ENCODE results near the gene TMEM132C. TPM values are rescaled to one million over a fixed set of nuclear protein-coding genes. Genes with fewer than 3 reads are reported as not detected.

Gene TMEM132C
- total and polyA plus RNA-seq, 2 donors (not counting 1 experiment from before 2014, with no cell fraction given), result not detected

DNA sequence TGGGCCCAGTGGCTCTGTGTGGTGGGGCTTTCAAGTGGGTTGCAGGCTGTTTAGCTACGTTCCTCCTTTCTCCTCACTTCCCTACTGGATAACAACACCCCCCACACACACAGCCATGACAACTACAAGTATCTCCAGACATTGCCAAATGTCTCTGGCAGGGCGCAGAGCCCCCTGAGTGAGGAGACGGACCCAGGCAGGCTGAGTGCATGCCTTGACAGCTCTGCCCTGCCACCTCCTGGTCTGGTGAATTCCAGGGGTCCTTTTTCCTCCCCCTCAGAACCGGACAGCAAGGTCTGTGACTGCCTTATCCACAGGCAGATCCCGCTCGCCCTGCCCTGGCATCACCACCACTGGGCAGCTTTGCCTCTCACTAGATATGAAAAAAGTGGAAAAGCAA lies 276.5 kb downstream of the TMEM132C start:
- no peaks in the 10 kb centered on the region for H3K4me1 ChIP-seq (ENCODE audit: control insufficient read depth in 2 of 2, insufficient read depth in 2 of 2, low read length in 2 of 2)
- H2AFZ ChIP-seq (ENCODE audit: insufficient read depth, low read depth, low read length, poor library complexity, severe bottlenecking), result no peak overlapping the region
- no peak overlapping the region for H3K27ac ChIP-seq (ENCODE audit: low read length in 2 of 2)
- H3K4me1 Mint-ChIP-seq, result no peaks in the 10 kb centered on the region
- H3K36me3 ChIP-seq (replicated peaks in 1 of 2; ENCODE audit: control extremely low read depth in 1 of 2, control insufficient read depth in 1 of 2, extremely low read depth in 1 of 2, insufficient read depth in 2 of 2, low read length in 1 of 2), result no peaks in the 10 kb centered on the region
- no peak overlapping the region for H3K9ac ChIP-seq (ENCODE audit: low read length)
- H3K4me3 Mint-ChIP-seq, result no peak overlapping the region
- intact Hi-C loops (cut with micrococcal nuclease), result no loop called here
- H3K4me3 ChIP-seq (ENCODE audit: control extremely low read depth in 1 of 5, extremely low read depth in 1 of 5, insufficient read depth in 1 of 5, low read depth in 2 of 5, low read length in 4 of 5), result no peak overlapping the region
- H3K27me3 Mint-ChIP-seq, result no peaks in the 10 kb centered on the region
- H4K20me1 ChIP-seq (ENCODE audit: control insufficient read depth, insufficient read depth, low read length, poor library complexity, severe bottlenecking), result no peaks in the 10 kb centered on the region
- no peak overlapping the region for H3K4me2 ChIP-seq (replicated peaks; ENCODE audit: low read depth, low read length, poor library complexity, severe bottlenecking)
- no peak for DNase-seq
- POLR2A ChIA-PET, result no interaction called here
- CTCF ChIA-PET, result no interaction called here
- H3K9me3 Mint-ChIP-seq (ENCODE audit: insufficient read depth), result no peaks in the 10 kb centered on the region
- TF ChIP-seq, protein P1, sequence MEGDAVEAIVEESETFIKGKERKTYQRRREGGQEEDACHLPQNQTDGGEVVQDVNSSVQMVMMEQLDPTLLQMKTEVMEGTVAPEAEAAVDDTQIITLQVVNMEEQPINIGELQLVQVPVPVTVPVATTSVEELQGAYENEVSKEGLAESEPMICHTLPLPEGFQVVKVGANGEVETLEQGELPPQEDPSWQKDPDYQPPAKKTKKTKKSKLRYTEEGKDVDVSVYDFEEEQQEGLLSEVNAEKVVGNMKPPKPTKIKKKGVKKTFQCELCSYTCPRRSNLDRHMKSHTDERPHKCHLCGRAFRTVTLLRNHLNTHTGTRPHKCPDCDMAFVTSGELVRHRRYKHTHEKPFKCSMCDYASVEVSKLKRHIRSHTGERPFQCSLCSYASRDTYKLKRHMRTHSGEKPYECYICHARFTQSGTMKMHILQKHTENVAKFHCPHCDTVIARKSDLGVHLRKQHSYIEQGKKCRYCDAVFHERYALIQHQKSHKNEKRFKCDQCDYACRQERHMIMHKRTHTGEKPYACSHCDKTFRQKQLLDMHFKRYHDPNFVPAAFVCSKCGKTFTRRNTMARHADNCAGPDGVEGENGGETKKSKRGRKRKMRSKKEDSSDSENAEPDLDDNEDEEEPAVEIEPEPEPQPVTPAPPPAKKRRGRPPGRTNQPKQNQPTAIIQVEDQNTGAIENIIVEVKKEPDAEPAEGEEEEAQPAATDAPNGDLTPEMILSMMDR (IDR thresholded peaks at IDR 0.05), result no peak
- no peak for TF ChIP-seq EZH2 (IDR thresholded peaks at IDR 0.05; ENCODE audit: borderline replicate concordance, insufficient read depth, low read depth, low read length, poor library complexity, severe bottlenecking)
- H3K27ac Mint-ChIP-seq, result no peak overlapping the region
- no peak for ATAC-seq (ENCODE audit: low read depth)
- no peaks in the 10 kb centered on the region for H3K27me3 ChIP-seq (replicated peaks in 1 of 4; ENCODE audit: control extremely low read depth in 1 of 4, control insufficient read depth in 3 of 4, insufficient read depth in 4 of 4, low read length in 3 of 4)
- H3K9me3 ChIP-seq (ENCODE audit: control extremely low read depth in 1 of 3, control insufficient read depth in 2 of 3, insufficient read depth in 1 of 3, low read length in 2 of 3), result peaks cover 0 to 5% (median 0%) of the 10 kb centered on the region in 3 donors
- 69% methylated on average over 4 of the region's 6 CpGs for WGBS (ENCODE audit: insufficient coverage)
- H3K79me2 ChIP-seq (ENCODE audit: control insufficient read depth, insufficient read depth, low read length), result no peaks in the 10 kb centered on the region

DNA sequence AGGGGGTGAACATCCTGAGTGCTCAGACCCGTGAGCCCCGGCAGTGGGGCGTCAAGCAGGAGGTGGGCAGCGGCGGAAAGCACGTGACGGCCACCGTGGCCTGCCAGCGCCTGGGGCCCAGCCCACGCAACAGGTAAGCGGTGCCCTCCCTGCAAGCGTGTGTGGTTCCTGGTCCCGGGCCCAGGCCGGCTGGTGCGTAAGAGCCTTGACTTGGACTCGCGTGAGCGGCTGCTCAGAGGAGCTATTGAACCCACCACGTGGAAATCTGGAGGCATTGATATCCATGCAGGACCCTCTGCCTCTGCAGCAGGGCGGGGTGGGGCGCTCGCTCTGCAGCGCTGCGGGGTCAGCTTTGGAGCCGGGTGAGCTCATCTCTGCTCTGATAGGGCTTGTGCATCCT lies 277.0 kb downstream of the TMEM132C start:
- Histone ChIP-seq H3K9ac (ENCODE audit: low read length) (no peak overlapping the region), H4K20me1 (ENCODE audit: control insufficient read depth, insufficient read depth, low read length, poor library complexity, severe bottlenecking) (no peaks in the 10 kb centered on the region), H3K4me1 (ENCODE audit: control insufficient read depth in 2 of 2, insufficient read depth in 2 of 2, low read length in 2 of 2) (no peaks in the 10 kb centered on the region), H3K79me2 (ENCODE audit: control insufficient read depth, insufficient read depth, low read length) (no peaks in the 10 kb centered on the region), H3K9me3 (ENCODE audit: control extremely low read depth in 1 of 3, control insufficient read depth in 2 of 3, insufficient read depth in 1 of 3, low read length in 2 of 3) (peaks cover 0 to 7% (median 0%) of the 10 kb centered on the region in 3 donors), H3K36me3 (replicated peaks in 1 of 2; ENCODE audit: control extremely low read depth in 1 of 2, control insufficient read depth in 1 of 2, extremely low read depth in 1 of 2, insufficient read depth in 2 of 2, low read length in 1 of 2) (no peaks in the 10 kb centered on the region), H3K27me3 (replicated peaks in 1 of 4; ENCODE audit: control extremely low read depth in 1 of 4, control insufficient read depth in 3 of 4, insufficient read depth in 4 of 4, low read length in 3 of 4) (no peaks in the 10 kb centered on the region), H3K4me2 (replicated peaks; ENCODE audit: low read depth, low read length, poor library complexity, severe bottlenecking) (no peak overlapping the region), H3K4me3 (ENCODE audit: control extremely low read depth in 1 of 5, extremely low read depth in 1 of 5, insufficient read depth in 1 of 5, low read depth in 2 of 5, low read length in 4 of 5) (no peak overlapping the region), H2AFZ (ENCODE audit: insufficient read depth, low read depth, low read length, poor library complexity, severe bottlenecking) (no peak overlapping the region), H3K27ac (ENCODE audit: low read length in 2 of 2) (no peak overlapping the region)
- Mint-ChIP-seq H3K4me3 (no peak overlapping the region), H3K27ac (no peak overlapping the region), H3K9me3 (ENCODE audit: insufficient read depth) (no peaks in the 10 kb centered on the region), H3K27me3 (no peaks in the 10 kb centered on the region), H3K4me1 (no peaks in the 10 kb centered on the region)
- POLR2A ChIA-PET, result no interaction called here
- DNase-seq, result no peak
- CTCF ChIA-PET, result no interaction called here
- ATAC-seq (ENCODE audit: low read depth), result no peak
- intact Hi-C loops (cut with micrococcal nuclease), result no loop called here
- no peak for TF ChIP-seq EZH2 (IDR thresholded peaks at IDR 0.05; ENCODE audit: borderline replicate concordance, insufficient read depth, low read depth, low read length, poor library complexity, severe bottlenecking)
- TF ChIP-seq, protein P1 (IDR thresholded peaks at IDR 0.05), result no peak
- 93% methylated on average over 25 of the region's 25 CpGs for WGBS (ENCODE audit: insufficient coverage)

All from B cell (primary cell).